ENCODE data around the gene TIMM13. TPM values are rescaled to one million over a fixed set of nuclear protein-coding genes. Genes with fewer than 3 reads are reported as not detected.

TIMM13 gene
- total RNA-seq = 38.1 and 41.2 TPM in 2 replicates

DNA sequence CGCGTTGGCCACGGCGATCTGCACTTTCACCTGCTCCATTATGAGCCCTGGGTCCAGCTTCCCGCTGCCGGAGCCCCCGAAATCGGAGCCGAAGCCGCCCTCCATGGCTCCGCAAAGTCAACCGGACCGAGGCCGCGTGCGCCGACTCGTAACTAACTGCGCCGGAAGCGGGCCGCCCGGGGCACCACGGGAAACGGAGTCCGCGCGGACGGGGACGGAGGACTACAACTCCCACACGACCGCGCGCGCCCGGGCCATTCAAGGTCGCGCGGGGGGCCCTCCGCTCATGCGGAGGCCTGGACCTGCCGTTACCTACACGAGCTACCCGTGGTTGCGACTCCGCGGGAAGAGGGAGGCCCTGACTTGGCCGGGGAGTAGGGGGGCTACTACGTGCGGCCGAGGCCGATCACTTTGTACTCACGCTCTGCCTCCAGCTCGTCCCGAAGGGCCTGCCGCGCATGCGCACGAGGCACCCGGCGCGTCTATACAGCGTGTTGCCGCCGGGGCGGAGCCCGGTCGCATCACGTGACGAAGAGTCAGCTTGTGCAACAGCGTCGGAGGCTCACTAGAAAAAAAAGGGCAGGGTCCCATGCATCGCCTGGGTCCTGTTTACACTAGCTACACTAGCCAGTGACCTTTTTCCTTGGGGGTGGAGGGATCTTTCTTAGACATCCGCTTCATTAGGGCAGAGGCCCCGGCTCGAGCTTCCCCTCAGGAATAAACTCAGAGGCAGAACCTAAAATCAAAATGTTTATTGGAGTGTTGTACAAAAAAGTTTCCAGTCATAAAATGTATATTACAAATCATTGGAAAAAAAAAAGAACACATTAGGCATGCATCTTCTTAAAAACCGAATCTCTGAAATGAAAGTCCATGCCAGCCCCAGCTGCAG lies at the start of gene TIMM13:
Gene TIMM13 (minus strand): TSS at position 158 of the 892 bp plus-strand sequence. CDS start 53 bp downstream, at position 105.

DNA sequence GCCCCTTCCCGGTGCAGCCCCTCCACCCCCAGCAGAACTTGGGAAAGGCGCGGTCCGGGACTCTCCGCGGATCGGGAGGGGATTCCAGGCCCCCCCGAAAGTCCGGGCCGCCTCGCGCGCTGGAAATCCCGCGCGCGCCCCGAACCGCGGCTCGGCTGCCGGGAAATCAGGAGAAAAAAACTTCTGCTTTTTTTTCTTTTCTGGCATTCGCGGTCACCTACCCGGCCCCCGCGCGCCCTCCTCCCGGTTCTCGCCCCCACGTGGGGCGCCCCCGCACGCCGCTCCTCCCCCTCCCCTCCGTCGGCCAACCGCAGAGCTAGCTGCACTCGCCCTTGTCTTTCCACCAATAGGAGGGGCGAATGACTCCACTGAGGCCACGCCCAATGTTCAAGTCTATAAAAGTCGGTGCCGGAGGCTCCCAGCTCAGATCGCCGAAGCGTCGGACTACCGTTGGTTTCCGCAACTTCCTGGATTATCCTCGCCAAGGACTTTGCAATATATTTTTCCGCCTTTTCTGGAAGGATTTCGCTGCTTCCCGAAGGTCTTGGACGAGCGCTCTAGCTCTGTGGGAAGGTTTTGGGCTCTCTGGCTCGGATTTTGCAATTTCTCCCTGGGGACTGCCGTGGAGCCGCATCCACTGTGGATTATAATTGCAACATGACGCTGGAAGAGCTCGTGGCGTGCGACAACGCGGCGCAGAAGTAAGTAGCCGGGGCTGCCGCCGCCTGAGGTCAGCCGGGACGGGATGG lies 48.5 kb upstream of the TIMM13 start, which contains the start of gene GADD45B:
Gene GADD45B (plus strand): TSS at position 426 of the 749 bp plus-strand sequence. CDS start 232 bp downstream, at position 658.

Other genes starting within 250 kb of the TIMM13 start
- gene PLEKHJ1, start 191.3 kb downstream of the TIMM13 start, total RNA-seq = 46.7 TPM in 2 replicates
- gene SF3A2, start 190.8 kb downstream of the TIMM13 start, total RNA-seq = 30.9 and 32.1 TPM in 2 replicates
- gene AMH, start 178.3 kb downstream of the TIMM13 start, total RNA-seq = 0.37 and 2.0 TPM in 2 replicates
- gene JSRP1, start 171.2 kb downstream of the TIMM13 start, total RNA-seq = not detected in 2 replicates
- not detected in 2 replicates for gene PEAK3, start 145.4 kb downstream of the TIMM13 start, total RNA-seq
- not detected in 2 replicates for gene LINGO3, start 119.4 kb downstream of the TIMM13 start, total RNA-seq
- gene LSM7, start 99.0 kb downstream of the TIMM13 start, total RNA-seq = 83.1 and 131 TPM in 2 replicates
- 23.1 and 26.2 TPM in 2 replicates for gene SPPL2B, start 98.9 kb downstream of the TIMM13 start, total RNA-seq
- under 0.01 TPM in 1 of 2 replicates, not detected in the other for gene TMPRSS9, start 67.3 kb downstream of the TIMM13 start, total RNA-seq
- gene LMNB2, start 29.4 kb upstream of the TIMM13 start, total RNA-seq = 70.9 and 146 TPM in 2 replicates
- 20.3 and 22.4 TPM in 2 replicates for gene GADD45B, start 48.5 kb upstream of the TIMM13 start, total RNA-seq

Measured in subcutaneous preadipocyte (primary cell).